Fibroblast of pulmonary artery (primary cell): ENCODE measurements around the gene GALNT12.

ENCODE experiments used
- DNase-seq: peaks from one replicate; pipeline ENCODE4 v3.0.0-alpha.2; 2010; ENCODE audit warnings: low read depth
- H3K4me3 ChIP-seq: replicated peaks from 2 replicates; pipeline ENCODE4 v1.5.1; 2011; ENCODE audit warnings: low read depth, mild to moderate bottlenecking, control low read depth, low read length, moderate library complexity
- CTCF ChIP-seq: IDR thresholded peaks from 2 replicates; pipeline ENCODE4 v1.5.1; 2011; ENCODE audit warnings: mild to moderate bottlenecking, control low read depth, low read length, inconsistent platforms; ENCODE audit errors: missing control alignments

The GALNT12 gene

GRCh38 chr9:98848450-98849149 is 41.1 kb downstream of the GALNT12 start:
- TF ChIP-seq CTCF = peak; percentile 99
- peak; percentile 91 for DNase-seq
- H3K4me3 ChIP-seq = peak overlapping the region; percentile 41

- TF ChIP-seq CTCF = no peak
- no peak for DNase-seq
- no peak overlapping the region for H3K4me3 ChIP-seq
Observed at GRCh38 chr9:98849563-98849962, 42.1 kb downstream of the GALNT12 start.

- no peak for DNase-seq
- TF ChIP-seq CTCF = no peak
- H3K4me3 ChIP-seq = no peak overlapping the region
Observed at GRCh38 chr9:98850851-98851729, 43.6 kb downstream of the GALNT12 start.

GRCh38 chr9:98851730-98852459 is 44.4 kb downstream of the GALNT12 start:
- no peak overlapping the region for H3K4me3 ChIP-seq
- TF ChIP-seq CTCF = no peak
- no peak for DNase-seq

GRCh38 chr9:98852460-98852734 is 44.9 kb downstream of the GALNT12 start:
- DNase-seq = no peak
- TF ChIP-seq CTCF = no peak
- no peak overlapping the region for H3K4me3 ChIP-seq

GRCh38 chr9:98852961-98853360 is 45.5 kb downstream of the GALNT12 start:
- no peak for DNase-seq
- TF ChIP-seq CTCF = no peak
- no peak overlapping the region for H3K4me3 ChIP-seq
